Inflammatory macrophage treated with lipopolysaccharide for 4 hours (primary cell): ENCODE results near the gene DYTN.

Experiments used
- DNase-seq: peaks from one replicate; pipeline ENCODE4 v3.0.0-alpha.2; 2020

DYTN gene

GRCh38 chr2:206610451-206610850, 107.7 kb downstream of the DYTN start:
- DNase-seq: no peak

- DNase-seq: no peak
Observed at GRCh38 chr2:206603243-206603642, 115.0 kb downstream of the DYTN start.
